GM19452 (cell line): ENCODE measurements around the gene FAM170A.
A peak's percentile ranks its signal among the peaks of the same experiment; 100 is the strongest.

Experiments used
- ATAC-seq: cut with Tn5 transposase; IDR thresholded peaks from one replicate; pipeline ENCODE4 v1.9.1; 2021; ENCODE audit not compliant: unreplicated experiment

Gene FAM170A

GRCh38 chr5:119629339-119629738, at the start of gene FAM170A:
Gene FAM170A, plus strand, starts transcription at chr5:119629558. Its CDS starts 211 bp downstream, at chr5:119629769.
- no peak for ATAC-seq

- no peak for ATAC-seq
Measured at GRCh38 chr5:119582987-119583386, 46.4 kb upstream of the FAM170A start.

GRCh38 chr5:119583684-119584083, 45.7 kb upstream of the FAM170A start:
- peak; percentile 94 for ATAC-seq

- ATAC-seq, result no peak
Measured at GRCh38 chr5:119596046-119596445, 33.3 kb upstream of the FAM170A start.

GRCh38 chr5:119597728-119598298, 31.5 kb upstream of the FAM170A start:
- peak; percentile 91 for ATAC-seq

- no peak for ATAC-seq
Measured at GRCh38 chr5:119613937-119614336, 15.4 kb upstream of the FAM170A start.

- no peak for ATAC-seq
Measured at GRCh38 chr5:119614838-119615237, 14.5 kb upstream of the FAM170A start.

GRCh38 chr5:119626086-119626485, 3.3 kb upstream of the FAM170A start:
- no peak for ATAC-seq

GRCh38 chr5:119630752-119631440, 1.5 kb downstream of the FAM170A start:
- ATAC-seq, result no peak

GRCh38 chr5:119631660-119632059, 2.3 kb downstream of the FAM170A start:
- no peak for ATAC-seq

GRCh38 chr5:119651486-119651885, 22.1 kb downstream of the FAM170A start:
- no peak for ATAC-seq

- no peak for ATAC-seq
Measured at GRCh38 chr5:119655061-119655460, 25.7 kb downstream of the FAM170A start.

- no peak for ATAC-seq
Measured at GRCh38 chr5:119656023-119656422, 26.7 kb downstream of the FAM170A start.

- no peak for ATAC-seq
Measured at GRCh38 chr5:119666542-119666941, 37.2 kb downstream of the FAM170A start.

- ATAC-seq, result no peak
Measured at GRCh38 chr5:119678351-119679028, 49.1 kb downstream of the FAM170A start.

- no peak for ATAC-seq
Measured at GRCh38 chr5:119680080-119680479, 50.7 kb downstream of the FAM170A start.

GRCh38 chr5:119681734-119682133, 52.4 kb downstream of the FAM170A start:
- ATAC-seq, result no peak

- no peak for ATAC-seq
Measured at GRCh38 chr5:119682372-119682771, 53.0 kb downstream of the FAM170A start.
